Left colon (tissue), 2 donors: Measurements from ENCODE around the gene SLC26A5. TPM values are rescaled to one million over a fixed set of nuclear protein-coding genes. Genes with fewer than 3 reads are reported as not detected.
A peak's percentile ranks its signal among the peaks of the same experiment; 100 is the strongest.
"Not testable (repeated sequence)": the region's sequence is repeated elsewhere in the genome, so short reads cannot be mapped to it uniquely, and the experiment has no call there.

ENCODE experiments used
- ATAC-seq: fragments of 200-7000 bp; cut with Tn5 transposase; one replicate; pipeline ENCODE4 v1.9.1; 2020; ENCODE audit warnings: mild to moderate bottlenecking, moderate library complexity
- DNase-seq, 2 donors: peaks; one replicate each; pipeline ENCODE4 v3.0.0-alpha.2; 2020
- intact Hi-C, 2 donors: fragments of 100-400 bp; cut with DNase I in 1 of 2; cut with micrococcal nuclease in 1 of 2; formaldehyde crosslinking; loops; one replicate each; pipeline versions ENCODE4 v1.11.2 to v1.14.0; 2022; cut with DNase I, micrococcal nuclease
- long read RNA-seq: library from polyadenylated mRNA; unstranded; transcript quantifications from one replicate; pipeline ENCODE4 v2.0.0, GENCODE V29; 2021
- total RNA-seq, 2 donors: library from RNA; stranded (reverse); fragmentation: NEBNext Ultra II Directional; extraction: Animal tissue kit (Norgen Biotek cat#: 25700); gene quantifications; one replicate each; pipeline ENCODE4 v1.2.1, GENCODE V29; 2021
- donor health status: DM: no; HTN: no; CAD: no.
- donor health status: DM: yes; HTN: yes; CAD: no.

Gene SLC26A5, protein sequence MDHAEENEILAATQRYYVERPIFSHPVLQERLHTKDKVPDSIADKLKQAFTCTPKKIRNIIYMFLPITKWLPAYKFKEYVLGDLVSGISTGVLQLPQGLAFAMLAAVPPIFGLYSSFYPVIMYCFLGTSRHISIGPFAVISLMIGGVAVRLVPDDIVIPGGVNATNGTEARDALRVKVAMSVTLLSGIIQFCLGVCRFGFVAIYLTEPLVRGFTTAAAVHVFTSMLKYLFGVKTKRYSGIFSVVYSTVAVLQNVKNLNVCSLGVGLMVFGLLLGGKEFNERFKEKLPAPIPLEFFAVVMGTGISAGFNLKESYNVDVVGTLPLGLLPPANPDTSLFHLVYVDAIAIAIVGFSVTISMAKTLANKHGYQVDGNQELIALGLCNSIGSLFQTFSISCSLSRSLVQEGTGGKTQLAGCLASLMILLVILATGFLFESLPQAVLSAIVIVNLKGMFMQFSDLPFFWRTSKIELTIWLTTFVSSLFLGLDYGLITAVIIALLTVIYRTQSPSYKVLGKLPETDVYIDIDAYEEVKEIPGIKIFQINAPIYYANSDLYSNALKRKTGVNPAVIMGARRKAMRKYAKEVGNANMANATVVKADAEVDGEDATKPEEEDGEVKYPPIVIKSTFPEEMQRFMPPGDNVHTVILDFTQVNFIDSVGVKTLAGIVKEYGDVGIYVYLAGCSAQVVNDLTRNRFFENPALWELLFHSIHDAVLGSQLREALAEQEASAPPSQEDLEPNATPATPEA
- under 1 TPM in 1 of 2 donors, not detected in 1; 0.22 TPM for total RNA-seq
- long read RNA-seq, partial matches to known transcripts = 0 of 1 reads
- long read RNA-seq, other reads (novel, unspliced or antisense) = 1 of 1 reads

DNA sequence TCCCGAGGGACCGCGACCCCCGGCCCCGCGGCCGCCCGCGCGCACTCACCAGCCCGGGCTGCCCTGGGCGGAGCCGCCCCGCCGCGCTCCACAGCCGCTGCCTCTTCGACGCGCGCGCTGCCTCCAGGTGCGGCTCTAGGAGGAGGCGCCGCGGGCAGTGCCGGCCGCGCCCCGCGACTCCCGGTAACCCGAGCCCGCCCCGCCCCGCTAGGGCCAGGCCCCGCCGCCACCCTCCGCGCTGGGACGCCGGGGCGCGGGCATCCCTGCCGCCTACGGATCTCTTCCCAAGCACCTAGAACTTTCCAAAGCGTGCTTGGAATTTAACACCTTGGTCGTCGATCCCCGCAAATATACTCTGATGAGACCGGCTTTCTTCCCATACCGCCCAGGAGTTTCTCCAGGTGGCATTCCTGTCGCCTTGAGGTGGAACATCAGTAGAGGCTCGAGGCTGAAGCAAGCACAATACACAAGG, at the start of gene SLC26A5:
TSS of gene SLC26A5 (minus strand) at position 159 of the 472 bp plus-strand sequence. CDS start 24,693 bp downstream, outside the sequence.
- peak; percentile 98 for ATAC-seq
- intact Hi-C loops = no loop called here
- peak; percentile 35 to 77 for DNase-seq

DNA sequence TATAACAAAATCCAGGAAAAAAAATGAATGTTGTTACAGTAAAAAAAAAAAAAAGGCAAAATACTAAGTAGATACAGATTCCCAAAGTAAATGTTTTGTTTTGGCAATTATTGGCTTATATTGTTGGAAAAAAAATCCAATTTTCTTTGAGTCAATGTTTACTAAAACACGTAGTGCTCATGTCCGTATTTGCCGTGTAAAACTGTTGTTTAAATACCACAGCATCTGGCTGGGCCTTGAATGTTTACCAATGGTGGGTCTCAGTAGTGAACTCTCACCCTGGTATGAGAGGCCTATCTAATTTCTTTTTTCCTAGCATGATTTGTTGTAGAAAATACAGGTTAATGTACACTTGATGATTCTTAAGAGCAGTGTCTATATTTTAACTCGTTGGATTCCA, 41.4 kb upstream of the SLC26A5 start:
- DNase-seq (peak in 1 of 2 donors; percentile 28), ATAC-seq (peak; percentile 99)
- intact Hi-C loops = no loop called here

DNA sequence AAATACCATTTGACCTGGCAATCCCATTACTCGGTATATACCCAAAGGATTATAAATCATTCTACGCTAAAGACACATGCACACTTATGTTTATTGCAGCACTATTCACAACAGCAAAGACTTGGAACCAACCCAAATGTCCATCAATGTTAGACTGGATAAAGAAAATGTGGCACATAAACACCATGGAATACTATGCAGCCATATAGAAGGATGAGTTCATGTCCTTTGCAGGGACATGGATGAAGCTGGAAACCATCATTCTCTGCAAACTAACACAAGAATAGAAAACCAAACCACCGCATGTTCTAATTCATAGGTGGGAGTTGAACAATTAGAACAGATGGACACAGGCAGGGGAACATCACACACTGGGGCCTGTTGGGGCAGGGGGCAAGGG, 40.9 kb upstream of the SLC26A5 start:
- DNase-seq, intact Hi-C loops, ATAC-seq: not testable (repeated sequence)

DNA sequence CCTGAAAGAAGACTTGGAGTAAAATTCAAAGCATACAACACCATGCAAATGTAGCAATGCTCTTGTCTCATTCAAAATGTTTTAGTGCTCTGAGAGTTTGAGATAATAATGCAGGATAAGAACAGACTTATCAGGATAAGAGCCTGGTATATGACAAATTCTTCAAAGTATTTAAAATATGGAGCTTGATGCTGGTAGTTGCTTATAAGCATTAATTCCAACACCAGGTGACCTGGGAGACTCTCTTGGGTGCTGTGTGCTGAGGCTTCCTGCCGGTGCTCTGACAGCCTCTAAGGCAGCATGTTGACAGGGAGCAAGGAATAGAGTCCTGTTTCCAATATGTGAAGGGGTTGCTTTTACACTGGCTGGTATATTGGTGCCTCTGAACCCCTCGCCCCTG, 34.8 kb upstream of the SLC26A5 start:
- no peak for DNase-seq
- no peak for ATAC-seq
- intact Hi-C loops = loop anchor here in 1 of 2 donors (2.0 kb wide), 1 partner anchor 68 kb away; no protein-coding TSS in a partner anchor

DNA sequence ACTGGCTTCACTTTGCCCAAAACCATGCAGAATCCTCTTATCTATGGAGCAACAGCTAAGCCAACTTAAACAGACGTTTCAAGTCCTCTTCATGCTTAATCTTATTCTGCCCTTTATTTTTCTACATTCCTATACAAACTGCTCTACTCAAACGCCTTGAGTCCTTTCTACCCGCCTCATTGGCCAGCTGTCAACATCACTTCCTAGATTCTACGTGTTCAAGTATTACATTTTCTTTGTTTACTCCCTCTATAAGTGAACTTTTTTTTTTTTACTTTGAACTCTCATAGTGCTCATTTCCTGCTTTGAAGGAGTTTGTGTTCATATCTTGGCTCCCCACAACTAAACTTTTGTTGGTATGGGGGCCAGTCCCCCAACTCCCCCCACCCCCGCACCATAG, 28.9 kb upstream of the SLC26A5 start:
- DNase-seq (no peak), ATAC-seq (no peak)
- intact Hi-C loops = no loop called here

DNA sequence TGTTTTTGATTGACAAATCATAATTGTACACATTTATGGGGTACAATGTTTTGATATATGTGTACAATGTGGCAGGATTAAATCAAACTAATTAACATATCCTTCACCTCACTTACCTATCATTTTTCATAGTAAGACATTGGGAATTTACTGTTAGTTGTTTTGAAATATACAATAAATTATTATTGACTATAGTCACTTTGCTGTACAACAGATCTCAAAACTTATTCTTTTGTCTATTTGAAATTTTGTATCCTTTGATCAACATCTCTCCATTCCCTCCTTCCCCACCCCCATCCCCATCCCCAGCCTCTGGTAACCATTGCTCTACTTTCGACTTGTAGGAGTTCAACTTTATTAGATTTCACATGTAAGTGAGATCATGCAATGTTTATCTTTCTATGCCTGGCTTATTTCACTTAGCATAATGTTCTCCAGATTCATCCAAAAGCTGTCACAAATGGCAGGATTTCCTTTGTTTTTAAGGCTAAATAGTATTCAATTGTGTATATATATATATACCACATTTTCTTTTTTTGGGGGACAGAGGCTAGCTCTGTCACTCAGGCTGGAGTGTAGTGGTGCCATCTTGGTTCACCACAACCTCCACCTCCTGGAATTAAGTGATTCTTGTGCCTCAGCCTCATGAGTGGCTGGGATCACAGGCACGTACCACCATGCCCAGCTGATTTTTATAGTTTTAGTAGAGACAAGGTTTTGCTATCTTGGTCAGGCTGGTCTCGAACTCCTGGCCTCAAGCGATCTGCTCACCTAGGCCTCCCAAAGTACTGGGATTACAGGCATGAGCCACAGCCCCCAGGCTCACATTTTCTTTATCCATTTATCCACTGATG, 23.3 kb upstream of the SLC26A5 start:
- no peak for ATAC-seq
- no peak for DNase-seq
- intact Hi-C loops = no loop called here

DNA sequence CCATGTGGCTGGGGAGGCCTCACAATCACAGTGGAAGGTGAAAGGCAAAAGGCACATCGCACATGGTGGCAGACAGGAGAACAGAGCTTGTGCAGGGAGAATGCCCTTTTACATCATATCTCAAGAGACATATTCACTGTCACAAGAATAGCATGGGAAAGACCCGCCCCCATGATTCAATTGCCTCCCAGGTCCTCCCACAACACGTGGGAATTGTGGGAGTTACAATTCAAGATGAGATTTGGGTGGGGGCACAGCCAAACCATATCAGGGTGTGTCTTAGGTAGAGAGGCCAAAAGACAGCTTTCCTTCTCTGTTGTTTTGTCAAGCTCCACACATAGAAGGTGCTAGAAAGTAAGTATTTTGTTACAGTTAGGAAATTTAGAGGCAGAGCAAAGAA, 20.8 kb upstream of the SLC26A5 start:
- intact Hi-C loops = no loop called here

DNA sequence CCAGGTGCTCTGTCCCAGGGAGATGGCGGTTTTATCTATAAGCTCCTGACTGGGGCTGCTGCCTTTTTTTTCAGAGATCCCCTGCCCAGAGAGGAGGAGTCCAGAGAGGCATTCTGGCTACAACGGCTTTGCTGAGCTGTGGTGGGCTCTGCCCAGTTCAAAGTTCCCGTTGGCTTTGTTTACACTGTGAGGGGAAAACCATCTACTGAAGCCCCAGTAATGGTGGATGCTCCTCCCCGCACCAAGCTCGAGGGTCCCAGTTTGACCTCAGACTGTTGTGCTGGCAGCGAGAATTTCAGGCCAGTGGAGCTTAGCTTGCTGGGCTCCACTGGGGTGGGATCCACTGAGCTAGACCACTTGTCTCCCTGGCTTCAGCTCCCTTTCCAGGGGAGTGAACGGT, 16.4 kb upstream of the SLC26A5 start:
- intact Hi-C loops = no loop called here
- DNase-seq (no peak), ATAC-seq (no peak)

More for the DNA sequence above, 20.8 kb upstream of the SLC26A5 start:
- ATAC-seq (no peak), DNase-seq (no peak)

DNA sequence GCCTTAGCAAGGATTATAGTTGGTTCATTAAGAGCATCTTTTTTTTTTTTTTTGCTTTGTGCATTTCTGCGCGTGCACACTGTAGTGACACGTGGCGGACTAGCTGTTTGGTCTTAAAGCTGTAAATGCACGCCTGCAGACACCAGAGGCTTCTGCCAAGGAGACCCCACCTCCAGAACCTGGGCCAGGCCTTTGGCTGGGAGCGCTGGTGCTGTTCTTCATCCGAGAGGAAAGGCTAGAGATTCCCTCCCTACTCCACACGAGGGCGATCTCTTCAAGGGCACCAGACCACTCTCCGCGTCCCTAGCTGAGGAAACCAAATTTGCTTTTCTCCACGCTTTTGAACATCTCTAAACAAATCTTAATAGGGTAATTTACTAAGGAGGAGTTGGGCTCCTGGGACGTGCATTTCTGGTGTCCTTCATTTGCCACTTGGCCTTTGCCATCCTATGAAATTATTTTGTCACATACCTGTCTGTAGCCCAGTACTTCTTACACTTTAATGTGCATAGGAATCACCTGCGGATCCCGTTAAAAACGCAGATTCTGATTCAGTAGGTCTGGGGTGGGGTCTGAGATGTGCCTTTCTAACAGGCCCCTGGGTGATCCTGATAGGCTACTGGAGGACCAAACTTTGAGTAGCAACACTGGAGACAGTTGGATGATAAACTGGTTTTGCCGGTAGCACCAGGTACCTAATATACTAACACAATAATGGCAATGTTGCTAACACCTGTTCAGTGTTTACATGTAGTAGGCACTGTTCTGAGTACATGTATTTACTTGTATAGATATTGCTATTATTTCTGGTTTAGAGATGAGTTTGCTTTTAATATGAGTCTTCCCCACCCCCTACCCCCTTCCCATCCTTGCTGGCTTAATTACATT, 1.3 kb upstream of the SLC26A5 start:
- ATAC-seq = peak; percentile 69
- intact Hi-C loops = no loop called here
- DNase-seq = peak; percentile 32 to 46

DNA sequence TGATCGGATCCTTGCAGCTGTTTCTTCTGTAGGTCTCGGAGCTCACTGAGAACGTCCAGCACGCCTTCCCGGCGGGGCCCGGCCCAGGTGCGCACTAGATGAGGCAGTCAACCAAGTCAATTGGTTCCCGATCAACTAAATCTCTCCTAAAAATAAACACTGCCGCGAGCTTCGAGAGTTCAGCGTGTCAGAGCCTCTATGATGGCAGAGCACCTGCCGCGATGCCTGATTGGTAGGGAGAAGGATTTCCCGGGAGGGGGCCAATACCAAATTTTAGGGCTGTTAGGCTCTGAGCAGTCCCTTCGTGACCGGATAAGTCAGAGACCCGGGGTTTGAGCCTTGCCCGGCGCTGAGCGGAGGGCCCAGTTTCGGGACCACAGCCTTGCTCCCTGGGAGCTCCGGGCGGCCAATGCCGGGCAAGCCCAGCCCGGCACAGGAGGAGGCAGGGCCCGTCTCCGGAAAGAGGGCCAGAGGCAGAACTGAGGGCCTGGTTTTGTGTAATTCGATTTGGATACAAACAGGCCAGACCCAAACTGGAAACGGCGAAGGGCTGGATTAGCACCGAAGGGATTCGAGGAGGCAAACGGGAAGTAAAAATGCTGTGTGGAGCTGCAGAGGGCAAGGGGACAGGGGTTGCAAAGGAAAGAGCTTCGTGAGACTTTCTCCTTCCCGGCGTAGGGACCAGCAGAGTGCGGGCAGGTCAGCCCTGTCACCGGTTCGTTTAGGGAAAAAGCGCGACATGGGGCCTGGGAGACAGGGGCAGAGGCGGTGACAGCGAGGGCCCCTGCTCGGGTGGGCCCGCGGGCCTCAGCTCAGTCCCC, 569 bp downstream of the SLC26A5 start:
- intact Hi-C loops = no loop called here
- peak; percentile 26 for ATAC-seq
- DNase-seq = no peak

DNA sequence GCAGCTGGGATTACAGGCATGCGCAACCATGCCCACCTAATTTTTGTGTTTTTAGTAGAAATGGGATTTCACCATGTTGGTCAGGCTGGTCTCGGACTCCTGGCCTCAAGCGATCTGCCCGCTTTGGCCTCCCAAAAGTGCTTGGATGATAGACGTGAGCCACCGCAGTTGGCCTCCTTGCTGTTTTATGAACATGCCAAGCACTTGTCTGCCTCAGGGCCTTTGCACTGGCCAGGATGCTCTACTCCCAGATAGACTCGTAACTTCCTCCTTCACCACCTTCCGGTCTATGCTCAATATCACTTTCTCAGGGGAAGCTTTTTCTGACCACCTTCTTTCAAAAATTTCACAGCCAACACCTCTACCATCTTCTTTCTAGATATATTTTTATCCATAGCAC, 6.3 kb downstream of the SLC26A5 start:
- no peak for DNase-seq
- no peak for ATAC-seq
- intact Hi-C loops = no loop called here

DNA sequence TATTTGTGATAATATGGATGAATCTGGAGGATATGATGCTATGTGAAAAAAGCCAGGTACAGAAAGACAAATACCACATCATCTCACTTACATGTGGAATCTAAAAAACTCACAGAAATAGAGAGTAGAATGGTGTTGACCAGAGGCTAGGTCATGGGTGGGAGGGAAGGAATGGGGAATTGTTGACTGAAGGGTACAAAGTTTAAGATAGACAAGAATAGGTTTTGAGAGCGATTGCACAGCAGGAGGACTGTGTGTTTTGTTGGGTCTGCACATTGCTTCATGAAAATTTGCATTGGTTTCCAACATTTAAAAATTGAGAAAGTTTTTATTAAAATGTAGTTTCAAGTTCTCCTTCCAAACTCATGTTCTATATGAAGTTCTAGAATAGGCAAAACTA, 8.4 kb downstream of the SLC26A5 start:
- DNase-seq (no peak), ATAC-seq (no peak)
- intact Hi-C loops = no loop called here

DNA sequence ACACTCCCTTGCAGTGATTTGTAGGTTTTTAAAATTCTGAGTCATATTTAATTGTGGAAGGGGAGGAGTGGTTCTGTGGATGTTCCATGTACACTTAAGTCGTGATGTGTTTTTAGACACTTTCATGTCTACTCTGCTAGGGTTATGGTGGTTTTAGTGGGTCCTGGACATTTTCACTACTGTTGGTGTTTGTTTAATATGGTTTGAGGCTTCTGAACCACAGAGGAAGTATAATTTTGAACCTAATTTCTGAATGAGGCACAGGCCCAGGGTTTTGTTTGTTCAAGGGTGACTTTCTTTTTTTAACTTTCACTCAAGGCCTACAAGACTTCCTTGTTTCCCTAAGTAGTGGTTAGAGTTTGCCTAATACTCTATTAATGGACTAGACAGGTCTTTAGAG, 13.3 kb downstream of the SLC26A5 start:
- intact Hi-C loops = no loop called here
- no peak for ATAC-seq
- DNase-seq = no peak

DNA sequence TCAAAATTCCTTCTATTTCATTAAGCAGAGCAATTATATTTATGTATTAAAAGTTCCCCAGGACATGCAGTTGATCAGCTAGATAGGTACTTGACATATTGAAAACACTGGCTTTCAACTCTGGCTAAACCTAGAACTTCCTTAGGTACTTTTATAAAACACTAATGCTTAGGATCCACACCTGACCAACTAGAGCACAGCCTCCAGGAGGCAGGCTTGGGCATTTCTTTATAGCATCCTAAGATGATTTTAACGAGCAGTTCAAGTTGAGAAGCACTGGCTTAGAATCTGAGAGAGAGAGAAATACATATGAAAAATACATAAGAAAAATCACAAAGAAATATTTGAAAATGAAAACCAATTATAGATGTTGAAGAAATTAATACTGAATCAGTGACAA, 20.8 kb downstream of the SLC26A5 start:
- no peak for ATAC-seq
- intact Hi-C loops = no loop called here
- no peak for DNase-seq

DNA sequence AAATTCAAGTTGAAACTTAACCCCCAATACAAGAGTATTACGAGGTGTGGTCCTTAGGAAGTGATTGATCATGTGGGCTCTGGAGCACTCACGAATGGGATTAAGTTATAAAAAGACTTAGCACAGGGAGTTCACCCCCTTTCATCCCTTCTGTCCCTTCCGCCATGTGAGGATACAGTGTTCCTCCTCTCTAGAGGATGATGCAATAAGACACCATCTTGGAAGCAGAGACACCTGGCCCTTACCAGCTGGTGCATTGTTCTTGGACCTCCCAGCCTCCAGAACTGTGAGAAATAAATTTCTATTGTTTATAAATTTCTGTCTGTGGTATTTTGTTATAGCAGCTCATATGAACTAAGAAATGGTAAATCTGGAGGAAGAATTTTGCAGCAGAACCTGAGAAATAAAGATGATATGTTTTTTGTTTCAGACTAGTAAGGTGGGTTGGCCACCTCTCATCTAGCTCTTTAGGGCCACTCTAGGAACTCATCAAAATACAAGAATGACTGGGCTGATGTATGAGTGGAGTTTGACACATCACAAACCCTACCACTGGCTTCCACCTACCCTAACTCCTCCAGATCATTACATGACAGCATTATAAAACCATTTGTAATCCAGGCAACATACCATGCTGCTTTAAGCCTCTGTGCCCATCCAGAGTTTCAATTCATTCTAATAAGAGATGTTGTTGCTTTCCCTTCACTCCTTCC, 22.4 kb downstream of the SLC26A5 start:
- DNase-seq (no peak), ATAC-seq (no peak)
- intact Hi-C loops = no loop called here

DNA sequence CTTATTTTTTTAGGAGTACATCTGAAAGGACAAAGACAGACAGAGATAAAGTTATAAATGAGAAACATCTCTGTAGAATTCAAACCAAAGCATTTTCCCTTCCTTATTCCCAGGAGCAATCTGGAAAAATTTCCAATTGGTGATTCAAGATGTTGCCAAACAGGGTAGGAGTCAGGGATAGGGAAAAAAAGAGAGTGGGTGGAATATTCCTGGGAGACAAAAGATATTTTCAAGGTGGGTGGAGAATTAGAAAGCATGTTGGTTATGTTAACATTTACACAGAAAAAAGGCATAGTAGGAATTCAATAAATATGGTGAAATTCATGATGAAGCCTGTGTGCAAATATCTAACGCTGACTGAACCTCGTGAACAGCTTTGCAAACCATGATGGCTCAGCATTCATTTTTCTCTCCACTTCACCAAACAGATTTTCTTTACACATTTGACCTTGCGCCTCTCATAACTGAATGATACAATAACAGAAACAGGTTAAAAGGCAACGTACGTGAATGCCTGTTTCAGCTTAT, 25.1 kb downstream of the SLC26A5 start:
- intact Hi-C loops = no loop called here
- ATAC-seq (no peak), DNase-seq (no peak)
